ENCODE data around the gene SLC6A9. TPM values are rescaled to one million over a fixed set of nuclear protein-coding genes. Genes with fewer than 3 reads are reported as not detected.
A peak's percentile ranks its signal among the peaks of the same experiment; 100 is the strongest.

The SLC6A9 gene
- total and polyA plus RNA-seq, 8 donors, result 1.9 to 23.4 (median 4.4) TPM

DNA sequence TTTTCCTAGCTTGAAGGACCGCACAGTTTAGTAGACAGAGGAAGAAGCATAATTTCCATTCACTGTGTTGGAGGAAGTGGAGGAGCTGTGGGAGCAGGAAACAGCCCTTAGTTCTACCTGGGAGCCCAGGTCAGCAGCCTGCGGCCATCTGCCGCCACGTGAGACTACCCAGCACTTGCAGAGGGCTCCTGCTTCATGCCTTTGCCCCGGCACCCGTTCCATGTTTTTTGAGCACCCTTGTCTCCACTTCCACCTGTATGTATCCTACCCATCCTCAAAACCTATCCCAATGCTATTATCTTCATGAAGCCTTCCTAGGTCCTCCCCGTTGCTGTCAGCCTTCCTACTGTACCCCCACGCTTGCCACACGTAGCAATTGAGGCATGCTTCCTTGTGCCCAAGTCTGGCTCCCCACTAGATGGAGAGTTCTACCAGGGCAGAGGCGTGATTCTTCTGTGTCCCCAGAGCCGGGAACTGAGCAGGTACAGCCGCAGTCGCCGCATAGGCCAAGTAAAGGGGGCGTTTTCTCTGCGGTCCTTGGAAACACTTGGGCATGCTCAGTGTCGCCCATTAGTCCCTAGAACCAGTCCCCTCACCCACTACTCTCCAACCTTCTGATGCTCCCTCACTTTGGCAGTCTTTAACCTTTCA, 1.9 kb downstream of the SLC6A9 start:
- Histone ChIP-seq H3K27ac (peak overlapping the region; percentile 63 to 89 (median 72)), H3K4me1 (peaks cover 0 to 11% (median 0%) of the 10 kb centered on the region in 3 donors), H3K4me3 (peak overlapping the region; percentile 67 to 94 (median 73)), H3K27me3 (no peaks in the 10 kb centered on the region), H3K36me3 (no peaks in the 10 kb centered on the region), H3K9me3 (no peaks in the 10 kb centered on the region)
- peak in 1 of 6 donors; percentile 47 for DNase-seq
- TF ChIP-seq, protein P1, sequence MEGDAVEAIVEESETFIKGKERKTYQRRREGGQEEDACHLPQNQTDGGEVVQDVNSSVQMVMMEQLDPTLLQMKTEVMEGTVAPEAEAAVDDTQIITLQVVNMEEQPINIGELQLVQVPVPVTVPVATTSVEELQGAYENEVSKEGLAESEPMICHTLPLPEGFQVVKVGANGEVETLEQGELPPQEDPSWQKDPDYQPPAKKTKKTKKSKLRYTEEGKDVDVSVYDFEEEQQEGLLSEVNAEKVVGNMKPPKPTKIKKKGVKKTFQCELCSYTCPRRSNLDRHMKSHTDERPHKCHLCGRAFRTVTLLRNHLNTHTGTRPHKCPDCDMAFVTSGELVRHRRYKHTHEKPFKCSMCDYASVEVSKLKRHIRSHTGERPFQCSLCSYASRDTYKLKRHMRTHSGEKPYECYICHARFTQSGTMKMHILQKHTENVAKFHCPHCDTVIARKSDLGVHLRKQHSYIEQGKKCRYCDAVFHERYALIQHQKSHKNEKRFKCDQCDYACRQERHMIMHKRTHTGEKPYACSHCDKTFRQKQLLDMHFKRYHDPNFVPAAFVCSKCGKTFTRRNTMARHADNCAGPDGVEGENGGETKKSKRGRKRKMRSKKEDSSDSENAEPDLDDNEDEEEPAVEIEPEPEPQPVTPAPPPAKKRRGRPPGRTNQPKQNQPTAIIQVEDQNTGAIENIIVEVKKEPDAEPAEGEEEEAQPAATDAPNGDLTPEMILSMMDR (IDR thresholded peaks at IDR 0.05), result no peak
- FAIRE-seq, result no peak
- intact Hi-C loops (cut with DNase I), result loop anchor here in 1 of 3 donors (10.0 kb wide), 1 partner anchor 255 kb away; no protein-coding TSS in a partner anchor
- whole genome bisulfite sequencing, 2 donors, result 18 to 21% methylated on average over 17 of the region's 17 CpGs
- peak; percentile 8 to 23 (median 21) for ATAC-seq

DNA sequence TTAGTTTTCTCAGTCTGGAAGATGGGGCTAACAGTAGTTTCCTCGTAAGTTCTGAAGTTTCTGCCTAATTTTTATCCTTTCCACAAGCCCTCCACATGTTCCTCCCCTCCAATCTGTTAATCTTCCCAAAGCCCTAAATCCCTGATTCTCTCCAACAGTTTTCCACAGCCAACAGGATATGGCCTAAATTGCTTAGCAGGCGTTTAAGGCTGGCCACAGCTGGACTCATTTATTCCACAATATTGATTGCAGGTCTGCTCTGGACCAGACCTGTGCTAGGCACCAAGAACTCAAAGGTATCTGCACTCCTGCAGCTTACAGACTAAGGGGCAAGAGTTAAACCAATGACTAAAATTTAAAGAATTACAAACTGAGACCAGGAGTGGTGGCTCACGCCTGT, 3.9 kb downstream of the SLC6A9 start:
- H3K27ac ChIP-seq, result no peak overlapping the region
- 88 to 90% methylated on average over 3 of the region's 3 CpGs for WGBS, 2 donors
- peaks cover 0 to 11% (median 0%) of the 10 kb centered on the region in 3 donors for H3K4me1 ChIP-seq
- intact Hi-C loops (cut with DNase I), result loop anchor here in 1 of 3 donors (10.0 kb wide), 1 partner anchor 253 kb away; no protein-coding TSS in a partner anchor
- no peaks in the 10 kb centered on the region for H3K9me3 ChIP-seq
- DNase-seq (no peak), ATAC-seq (no peak), FAIRE-seq (no peak)
- TF ChIP-seq, protein P1 (IDR thresholded peaks at IDR 0.05), result no peak
- H3K4me3 ChIP-seq, result no peak overlapping the region
- H3K36me3 ChIP-seq, result no peaks in the 10 kb centered on the region
- H3K27me3 ChIP-seq, result no peaks in the 10 kb centered on the region

DNA sequence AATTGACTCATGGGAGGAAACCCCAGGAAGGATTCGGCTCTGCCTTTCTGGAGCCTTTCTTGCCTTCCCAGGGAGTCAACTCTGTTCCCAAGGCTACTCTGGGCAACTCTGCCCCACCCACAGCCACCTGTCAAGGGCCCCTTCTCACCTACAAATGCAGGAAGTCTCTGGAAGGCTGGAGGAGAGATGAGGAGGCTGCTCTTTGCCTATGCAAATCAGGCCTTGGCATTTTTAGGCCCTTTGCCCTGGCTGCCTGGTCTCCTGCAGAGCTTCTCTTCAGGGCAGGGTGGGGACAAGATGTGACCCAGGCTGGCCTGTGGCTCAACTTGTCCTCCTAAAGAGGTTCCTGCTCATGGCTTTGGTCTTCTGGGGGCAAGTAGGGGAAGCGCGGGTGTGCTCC, 5.4 kb downstream of the SLC6A9 start:
- no peak overlapping the region for H3K4me3 ChIP-seq
- intact Hi-C loops (cut with DNase I), result loop anchor here in 1 of 3 donors (10.0 kb wide), 1 partner anchor 251 kb away; no protein-coding TSS in a partner anchor
- peaks cover 0 to 5% (median 0%) of the 10 kb centered on the region in 3 donors for H3K4me1 ChIP-seq
- 79 to 82% methylated on average over 3 of the region's 3 CpGs for WGBS, 2 donors
- FAIRE-seq (no peak), ATAC-seq (no peak), DNase-seq (no peak)
- H3K36me3 ChIP-seq, result no peaks in the 10 kb centered on the region
- H3K9me3 ChIP-seq, result no peaks in the 10 kb centered on the region
- TF ChIP-seq, protein P1 (IDR thresholded peaks at IDR 0.05), result no peak
- no peaks in the 10 kb centered on the region for H3K27me3 ChIP-seq
- no peak overlapping the region for H3K27ac ChIP-seq

DNA sequence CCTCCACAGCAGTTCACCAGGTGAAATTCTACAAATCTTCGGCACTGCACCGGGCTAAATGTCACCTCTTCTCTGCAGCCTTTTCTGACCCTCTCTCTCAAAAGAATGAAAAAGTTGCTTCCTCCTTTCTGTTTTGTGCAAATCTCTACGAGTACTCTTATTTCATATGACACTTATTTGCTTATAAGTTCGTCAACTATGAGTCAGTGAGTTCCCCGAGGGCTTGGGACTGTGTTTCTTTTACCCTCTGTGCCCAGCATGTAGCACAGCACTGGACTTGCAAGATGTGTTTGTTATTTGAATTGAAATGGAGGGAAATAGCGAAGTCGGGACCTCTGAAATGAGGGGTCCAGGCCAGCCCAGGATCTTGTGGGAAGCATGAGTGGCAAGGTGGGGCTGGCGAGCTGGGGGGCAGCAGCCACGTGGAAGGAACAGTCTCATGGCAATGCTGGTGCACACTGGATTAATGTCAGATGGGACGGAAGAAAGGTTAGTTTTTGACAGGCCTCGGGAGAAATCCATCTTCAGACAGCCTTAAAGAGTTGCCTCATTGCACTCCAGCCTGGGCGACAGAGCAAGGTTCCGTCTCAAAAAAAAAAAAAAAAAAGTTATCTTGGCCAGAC, 6.2 kb downstream of the SLC6A9 start:
- intact Hi-C loops (cut with DNase I), result loop anchor here in 1 of 3 donors (10.0 kb wide), 1 partner anchor 250 kb away; no protein-coding TSS in a partner anchor
- no peak for ATAC-seq
- H3K36me3 ChIP-seq, result no peaks in the 10 kb centered on the region

More for the DNA sequence above, 6.2 kb downstream of the SLC6A9 start:
- Histone ChIP-seq H3K27me3 (no peaks in the 10 kb centered on the region), H3K9me3 (no peaks in the 10 kb centered on the region), H3K4me1 (peaks cover 0 to 5% (median 0%) of the 10 kb centered on the region in 3 donors), H3K4me3 (no peak overlapping the region), H3K27ac (no peak overlapping the region)
- FAIRE-seq (no peak), DNase-seq (no peak)
- TF ChIP-seq, protein P1 (IDR thresholded peaks at IDR 0.05), result no peak
- 86 to 90% methylated on average over 13 of the region's 13 CpGs for WGBS, 2 donors
